Measurements from ENCODE around the gene SARS1.

The SARS1 gene

GRCh38 chr1:109228167-109228566 lies 14.4 kb downstream of the SARS1 start:
- no peak for DNase-seq (ENCODE audit: low read depth, low spot score)

DNA sequence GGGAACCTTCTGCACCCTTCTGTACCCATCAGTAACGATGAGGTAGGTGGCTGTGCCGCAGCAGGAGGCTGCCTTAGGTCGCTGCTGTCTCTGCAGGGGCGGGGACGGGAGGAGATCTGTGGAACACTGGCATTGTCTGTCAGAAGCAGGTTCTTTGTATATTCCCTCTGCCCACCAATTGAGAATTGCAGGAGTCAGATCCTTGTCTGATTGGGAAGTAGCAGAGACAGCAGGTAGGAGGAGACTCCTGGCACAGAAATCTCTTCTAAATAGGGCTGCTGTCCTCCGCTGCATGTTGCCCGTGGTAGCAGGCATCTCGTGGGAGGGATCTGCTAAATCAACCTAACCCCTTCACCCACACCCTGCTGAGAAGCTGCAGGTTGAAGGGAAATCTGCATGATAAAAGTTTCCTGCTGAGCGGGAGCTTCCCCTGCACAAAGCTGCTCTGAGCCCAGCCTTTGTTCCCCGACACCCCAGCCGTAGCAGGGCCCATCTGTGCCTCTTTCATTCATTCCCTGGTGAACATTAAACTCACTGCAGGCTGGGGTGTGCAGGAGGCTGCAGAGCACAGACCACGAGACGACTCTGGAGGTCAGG lies 15.9 kb downstream of the SARS1 start:
- DNase-seq (ENCODE audit: low read depth, low spot score), result no peak

GRCh38 chr1:109231066-109231465 lies 17.3 kb downstream of the SARS1 start:
- no peak for DNase-seq (ENCODE audit: low read depth, low spot score)

DNA sequence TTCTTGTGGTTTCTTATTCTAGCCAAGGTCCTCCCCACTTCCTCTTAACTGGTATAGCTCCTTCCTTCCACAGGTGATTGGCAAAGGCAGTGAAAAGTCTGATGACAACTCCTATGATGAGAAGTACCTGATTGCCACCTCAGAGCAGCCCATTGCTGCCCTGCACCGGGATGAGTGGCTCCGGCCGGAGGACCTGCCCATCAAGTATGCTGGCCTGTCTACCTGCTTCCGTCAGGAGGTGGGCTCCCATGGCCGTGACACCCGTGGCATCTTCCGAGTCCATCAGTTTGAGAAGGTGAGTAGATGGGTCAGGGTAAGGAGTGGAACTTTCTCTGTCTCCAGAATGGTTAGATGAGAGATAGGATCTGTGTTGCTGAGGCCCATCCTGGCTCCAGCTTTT lies 21.4 kb downstream of the SARS1 start:
- DNase-seq (ENCODE audit: low read depth, low spot score), result no peak

- DNase-seq (ENCODE audit: low read depth, low spot score), result no peak
These were observed 23.8 kb downstream of the SARS1 start for GRCh38 chr1:109237512-109237911.

- no peak for DNase-seq (ENCODE audit: low read depth, low spot score)
These were observed 24.7 kb downstream of the SARS1 start for GRCh38 chr1:109238382-109238781.

- DNase-seq (ENCODE audit: low read depth, low spot score), result no peak
These were observed 25.3 kb downstream of the SARS1 start for GRCh38 chr1:109239047-109239408.

DNA sequence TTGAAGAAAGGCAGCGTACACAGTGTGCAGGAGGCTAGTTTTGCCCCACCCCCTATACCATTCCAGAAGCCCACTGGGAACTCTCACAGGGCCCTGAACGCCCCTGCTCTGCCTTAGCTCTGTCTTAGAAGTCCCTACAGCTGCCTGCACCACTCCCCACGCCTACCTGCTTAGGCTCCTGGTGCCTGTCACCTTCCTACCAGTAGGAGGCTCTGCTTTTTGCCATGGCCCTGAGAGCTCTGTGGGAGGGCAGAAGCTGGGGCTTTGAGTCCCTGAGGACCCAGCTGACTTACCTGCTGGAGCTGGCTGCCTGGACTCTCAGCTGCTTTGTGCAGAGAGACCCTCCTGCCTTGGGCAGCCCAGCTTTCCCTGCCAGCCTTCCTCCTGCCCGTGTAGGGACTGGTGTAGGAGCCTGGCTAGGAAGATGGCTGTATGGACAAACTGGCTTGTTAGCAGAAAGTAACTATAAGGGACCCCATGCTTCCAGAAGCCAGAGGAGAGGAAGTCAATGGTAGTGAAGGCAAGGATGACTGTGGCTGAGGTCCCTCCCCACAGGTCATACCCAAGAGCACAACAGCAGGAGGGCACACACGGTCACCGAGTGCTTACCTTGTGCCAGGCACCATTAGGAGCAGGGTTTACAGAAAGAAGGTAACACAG lies 25.8 kb downstream of the SARS1 start:
- no peak for DNase-seq (ENCODE audit: low read depth, low spot score)

DNA sequence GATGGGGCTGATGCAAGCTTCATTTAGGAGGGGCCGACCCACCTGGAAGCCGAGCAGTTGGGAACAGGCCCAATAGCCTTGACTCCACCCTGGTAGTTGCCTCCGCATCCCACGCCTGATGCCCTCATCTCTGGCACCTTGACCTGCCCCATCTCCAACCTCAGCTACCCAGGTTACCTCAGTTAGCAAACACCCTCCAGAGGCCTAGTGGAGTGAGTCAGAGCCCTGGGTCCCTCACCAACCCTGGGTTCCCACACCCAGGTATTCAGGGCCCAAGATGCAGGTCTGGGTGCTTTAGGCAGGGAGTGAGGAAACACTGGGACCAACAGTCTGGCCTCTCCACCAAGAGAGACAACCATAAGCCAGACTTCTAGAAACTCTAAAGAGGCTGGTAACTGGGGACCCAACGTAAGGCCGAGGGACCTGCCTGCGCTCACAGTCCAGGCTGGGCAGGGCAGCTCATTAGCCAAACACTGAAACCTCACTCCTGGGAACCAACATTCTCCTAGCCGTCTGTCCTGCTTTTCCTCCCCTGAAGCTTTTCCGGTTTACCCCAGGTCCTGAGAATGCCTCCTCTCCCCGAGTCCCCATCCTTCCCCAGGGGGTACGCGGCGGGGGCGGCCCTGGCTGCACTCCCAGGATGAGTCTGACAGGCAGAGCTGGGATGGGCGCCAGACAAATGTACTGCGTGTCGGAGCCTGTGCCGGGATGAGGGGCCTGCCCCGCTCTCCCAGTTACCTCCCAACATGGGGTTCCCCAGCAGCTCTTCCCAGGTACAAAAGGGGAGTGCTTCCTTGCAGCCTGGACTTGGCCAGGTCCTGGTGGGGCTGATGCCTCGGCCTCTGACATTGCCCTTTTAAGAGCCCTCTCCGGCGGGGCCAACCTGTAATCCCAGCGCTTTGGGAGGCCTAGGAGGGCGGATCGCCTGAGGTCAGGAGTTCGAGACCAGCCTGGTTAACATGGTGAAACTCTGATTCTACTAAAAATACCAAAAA lies 26.7 kb downstream of the SARS1 start:
- DNase-seq (ENCODE audit: low read depth, low spot score), result no peak

GRCh38 chr1:109241344-109241743 lies 27.6 kb downstream of the SARS1 start:
- no peak for DNase-seq (ENCODE audit: low read depth, low spot score)

GRCh38 chr1:109241841-109242345 lies 28.2 kb downstream of the SARS1 start:
- no peak for DNase-seq (ENCODE audit: low read depth, low spot score)

- no peak for DNase-seq (ENCODE audit: low read depth, low spot score)
These were observed 28.7 kb downstream of the SARS1 start for GRCh38 chr1:109242387-109242786.

DNA sequence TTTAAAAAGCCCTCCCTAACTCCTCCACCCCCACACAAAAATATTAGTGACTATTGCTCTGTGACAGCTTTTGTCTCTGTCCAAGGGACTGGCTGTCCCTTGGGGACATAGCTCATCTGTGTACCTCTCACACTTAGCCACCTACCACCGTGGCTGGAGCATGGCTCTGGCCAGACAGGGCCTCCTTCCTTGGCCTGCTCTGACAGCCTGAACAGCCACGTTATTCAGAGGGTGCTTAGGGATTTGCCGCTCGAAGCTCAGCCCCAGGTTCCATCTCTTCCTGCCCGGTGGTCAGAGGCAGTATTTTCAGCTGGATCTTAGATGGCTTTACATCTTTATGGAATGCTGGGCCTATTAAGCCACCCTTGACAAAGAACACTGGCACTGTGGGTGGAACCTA lies 29.5 kb downstream of the SARS1 start:
- DNase-seq (ENCODE audit: low read depth, low spot score), result no peak

DNA sequence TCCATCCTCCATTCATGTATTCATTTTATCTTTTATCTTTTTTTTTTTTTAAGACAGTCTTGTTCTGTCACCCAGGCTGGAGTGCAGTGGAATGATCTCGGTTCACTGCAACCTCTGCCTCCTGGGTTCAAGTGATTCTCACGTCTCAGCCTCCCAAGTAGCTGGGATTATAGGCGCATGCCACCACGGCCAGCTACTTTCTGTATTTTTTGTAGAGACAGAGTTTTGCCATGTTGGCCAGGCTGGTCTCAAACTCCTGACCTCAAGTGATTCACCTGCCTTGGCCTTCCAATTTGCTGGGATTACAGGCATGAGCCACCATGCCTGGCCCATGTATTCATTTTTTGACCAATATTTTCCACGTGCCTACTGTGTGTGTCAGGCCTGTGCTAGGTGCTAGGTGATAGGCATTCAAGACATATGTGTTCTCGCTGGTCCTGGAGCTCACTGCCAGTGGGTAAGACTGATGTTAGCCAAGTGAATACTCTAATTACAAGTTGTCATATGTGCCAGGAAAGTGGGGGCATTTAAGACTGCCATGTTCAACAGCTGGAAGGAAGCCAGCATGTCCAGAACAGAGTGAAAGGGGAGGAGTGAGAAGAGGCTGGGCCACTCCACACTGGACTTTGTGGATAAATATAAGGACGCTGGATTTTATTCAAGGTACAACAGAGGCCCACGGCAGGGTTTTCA lies 30.3 kb downstream of the SARS1 start:
- no peak for DNase-seq (ENCODE audit: low read depth, low spot score)

GRCh38 chr1:109246141-109246551 lies 32.4 kb downstream of the SARS1 start:
- DNase-seq (ENCODE audit: low read depth, low spot score), result no peak

DNA sequence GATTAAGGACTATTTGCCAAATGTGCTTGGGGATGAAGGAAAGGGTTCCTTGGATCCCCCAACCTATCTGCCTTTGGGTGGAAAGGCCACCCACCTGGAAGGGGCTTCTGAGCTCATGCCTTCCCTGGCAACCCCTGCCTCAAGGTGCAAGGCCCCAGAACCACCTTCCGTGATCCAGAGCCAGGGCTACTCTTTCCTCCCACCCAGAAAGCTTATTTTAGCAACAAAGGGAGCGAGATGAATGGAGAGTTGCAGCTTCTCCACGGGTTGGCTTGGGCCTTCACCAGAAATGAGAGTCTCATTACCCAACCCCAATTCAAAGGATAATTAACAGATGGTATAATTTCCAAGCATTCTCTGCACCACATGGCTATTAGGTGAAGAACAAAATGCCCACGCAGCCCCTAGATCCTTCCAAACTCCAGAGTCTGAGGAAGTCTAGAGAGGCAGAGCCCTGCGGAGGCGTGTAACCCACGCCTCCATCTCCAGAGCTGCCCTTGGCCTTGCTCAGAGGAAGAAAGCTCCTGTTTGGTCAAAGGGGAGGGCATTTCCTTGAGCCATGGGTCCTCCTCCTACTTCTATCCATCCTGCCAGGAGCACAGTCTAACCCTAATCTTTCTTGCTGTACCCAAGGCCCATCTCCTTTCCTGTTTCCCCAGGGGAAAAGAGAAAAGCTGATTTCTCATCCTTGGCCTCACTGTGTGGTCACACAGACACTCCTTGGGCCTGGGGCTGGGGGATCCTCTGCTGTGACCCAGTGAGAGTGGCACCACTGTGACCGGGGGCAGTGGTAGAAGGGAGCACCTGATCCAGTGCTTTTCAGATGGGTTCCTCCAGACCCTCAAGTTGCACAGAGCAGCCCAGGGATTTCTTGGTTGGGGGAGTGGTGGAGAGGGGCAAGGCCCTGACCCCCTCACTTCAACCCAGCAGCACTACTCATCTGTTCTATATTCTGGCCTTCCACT lies 34.0 kb downstream of the SARS1 start:
- DNase-seq (ENCODE audit: low read depth, low spot score), result no peak

- no peak for DNase-seq (ENCODE audit: low read depth, low spot score)
These were observed 34.7 kb downstream of the SARS1 start for GRCh38 chr1:109248444-109248796.

GRCh38 chr1:109248797-109249629 lies 35.3 kb downstream of the SARS1 start, which contains the start of gene CELSR2:
Gene CELSR2, plus strand, starts transcription at chr1:109249539. Its CDS starts 541 bp downstream, at chr1:109250080.
- DNase-seq (ENCODE audit: low read depth, low spot score), result peak; percentile 13

DNA sequence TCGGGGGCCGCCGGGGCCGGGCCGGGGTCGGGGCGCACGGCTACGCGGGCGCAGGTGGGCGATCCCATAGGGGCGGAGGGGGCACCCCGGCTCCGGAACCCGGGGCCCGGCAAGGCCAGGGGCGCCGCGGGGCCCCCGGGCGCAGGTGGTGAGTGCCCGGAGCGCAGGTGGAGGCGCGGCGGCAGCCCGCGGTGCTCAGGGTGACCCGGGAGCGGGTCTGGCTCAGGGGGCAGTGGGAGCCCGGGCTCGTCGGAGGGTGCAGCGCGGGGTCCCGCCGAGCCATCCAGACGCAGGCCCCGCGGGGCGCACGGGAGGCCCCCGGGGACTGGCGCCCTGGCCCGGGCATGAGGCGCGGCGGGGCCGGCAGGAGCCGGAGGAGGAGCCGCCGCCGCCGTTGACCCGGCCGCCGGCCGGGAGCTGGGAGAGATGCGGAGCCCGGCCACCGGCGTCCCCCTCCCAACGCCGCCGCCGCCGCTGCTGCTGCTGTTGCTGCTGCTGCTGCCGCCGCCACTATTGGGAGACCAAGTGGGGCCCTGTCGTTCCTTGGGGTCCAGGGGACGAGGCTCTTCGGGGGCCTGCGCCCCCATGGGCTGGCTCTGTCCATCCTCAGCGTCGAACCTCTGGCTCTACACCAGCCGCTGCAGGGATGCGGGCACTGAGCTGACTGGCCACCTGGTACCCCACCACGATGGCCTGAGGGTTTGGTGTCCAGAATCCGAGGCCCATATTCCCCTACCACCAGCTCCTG lies 36.1 kb downstream of the SARS1 start:
- DNase-seq (ENCODE audit: low read depth, low spot score), result no peak
